ENCODE measurements around the gene TRAPPC2L.

DNA sequence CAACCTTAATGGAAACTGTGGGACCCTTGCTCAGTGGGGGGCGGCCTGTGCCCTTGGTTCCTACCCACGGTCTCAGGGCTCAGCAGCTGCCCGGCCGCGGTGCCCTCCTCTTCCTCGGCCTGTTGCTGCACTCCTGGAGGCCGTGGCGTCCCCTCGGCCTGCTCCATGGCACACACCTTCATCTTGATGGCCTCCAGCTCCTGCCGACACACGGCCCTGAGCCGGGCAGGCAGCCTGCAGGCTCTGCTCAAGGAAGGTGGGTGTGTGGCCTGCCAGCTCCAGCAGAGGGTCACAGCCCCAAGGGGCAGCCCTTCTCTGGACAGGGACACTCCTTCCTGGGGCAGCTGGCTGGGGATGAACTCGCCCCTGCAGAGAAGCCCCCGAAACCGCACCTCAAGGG is 8.8 kb downstream of the TRAPPC2L start:
- TF ChIP-seq CTCF (IDR thresholded peaks at IDR 0.05) = no peak
- no peak for TF ChIP-seq POLR2A (IDR thresholded peaks at IDR 0.05)
